Left forelimb (tissue), 1 donor: ENCODE data around the gene CYP27A1.

Experiments
- DNase-seq: peaks from one replicate; pipeline ENCODE4 v3.0.0-alpha.2; 2018; ENCODE audit warnings: low spot score

Gene CYP27A1

GRCh38 chr2:218858671-218859555, 77.0 kb downstream of the CYP27A1 start:
- DNase-seq = peak; percentile 49

GRCh38 chr2:218859556-218859987, 77.6 kb downstream of the CYP27A1 start, which contains the start of gene WNT6:
WNT6 (plus strand) TSS chr2:218859805; CDS start chr2:218860038, 233 bp downstream.
- DNase-seq = peak; percentile 65

- peak; percentile 38 for DNase-seq
Observed at GRCh38 chr2:218859988-218860831, 78.3 kb downstream of the CYP27A1 start.

- peak; percentile 76 for DNase-seq
Observed at GRCh38 chr2:218860950-218861381, 79.0 kb downstream of the CYP27A1 start.

GRCh38 chr2:218861645-218862318, 79.8 kb downstream of the CYP27A1 start:
- DNase-seq = peak; percentile 45

- DNase-seq = no peak
Observed at GRCh38 chr2:218863021-218863520, 81.1 kb downstream of the CYP27A1 start.
